NCI-H1930 (cell line): ENCODE data around the gene PLXNA2.
A peak's percentile ranks its signal among the peaks of the same experiment; 100 is the strongest.

ENCODE experiments used
- DNase-seq, 2 experiments: peaks; one replicate each; lab custom pipeline; 2025; lab: John Stamatoyannopoulos, UW

Gene PLXNA2

DNA sequence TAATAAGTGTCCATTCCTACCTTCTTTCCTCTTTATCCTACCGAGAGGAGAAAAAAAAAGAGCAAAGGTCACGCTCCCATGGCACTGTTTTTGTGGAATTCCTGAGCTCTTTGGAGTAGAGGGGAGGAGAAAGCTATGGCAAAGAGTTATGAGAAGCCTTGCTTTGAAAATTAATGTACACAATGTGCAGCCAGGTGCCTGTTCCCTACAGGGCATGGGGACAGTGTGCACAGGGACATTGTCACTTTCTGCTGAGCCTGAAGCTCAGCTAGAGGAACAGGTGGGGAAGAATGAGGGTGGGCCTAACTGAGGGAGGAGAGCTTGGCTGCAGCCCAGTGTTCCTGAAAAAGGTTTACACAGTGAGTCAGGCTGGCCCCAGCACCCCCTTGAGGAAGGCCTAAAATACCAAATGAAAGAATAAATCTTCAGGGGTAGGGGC lies 66.1 kb downstream of the PLXNA2 start:
- DNase-seq, result no peak

DNA sequence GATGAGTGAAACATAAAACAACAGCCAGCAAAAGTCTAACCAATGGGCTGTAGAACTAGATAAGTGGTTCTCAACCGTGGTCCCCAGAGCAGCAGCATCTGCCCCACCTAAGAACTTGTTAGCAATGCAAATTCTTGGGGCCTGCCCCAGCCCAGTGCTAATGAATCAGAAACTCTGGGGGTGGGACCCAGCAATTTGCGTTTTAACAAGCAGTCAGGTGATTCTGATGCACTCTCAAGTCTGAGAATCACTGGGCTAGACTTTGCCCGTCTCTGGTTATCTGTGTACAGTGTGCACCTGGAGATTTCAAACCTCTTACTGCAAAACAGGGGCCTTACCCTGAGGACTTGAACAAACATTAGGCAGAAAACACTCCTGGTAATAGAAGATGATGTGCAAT lies 66.5 kb downstream of the PLXNA2 start:
- DNase-seq, result no peak

DNA sequence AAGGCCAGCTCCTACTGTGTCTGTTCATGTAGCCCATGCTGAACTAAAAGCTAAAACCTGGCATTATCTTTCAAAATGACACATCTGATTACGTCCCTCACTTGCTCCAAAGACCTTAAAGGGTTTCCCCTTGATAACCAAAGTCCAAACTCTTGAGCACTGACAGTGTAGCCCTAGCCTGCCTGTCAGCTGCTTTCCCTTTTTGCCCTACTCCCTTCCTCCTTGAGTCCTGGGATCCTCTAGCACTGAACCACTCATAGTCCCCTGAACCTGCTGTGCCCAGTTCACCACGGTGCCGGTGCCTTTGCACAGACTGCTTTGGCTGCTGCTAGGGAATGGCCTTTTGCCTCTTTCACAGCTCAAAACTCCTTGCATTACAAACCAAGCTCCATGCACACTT lies 67.5 kb downstream of the PLXNA2 start:
- DNase-seq, result no peak

- DNase-seq, result no peak
Observed at GRCh38 chr1:208175508-208175895, 68.7 kb downstream of the PLXNA2 start.

- no peak for DNase-seq
Observed at GRCh38 chr1:208174731-208175507, 69.3 kb downstream of the PLXNA2 start.

DNA sequence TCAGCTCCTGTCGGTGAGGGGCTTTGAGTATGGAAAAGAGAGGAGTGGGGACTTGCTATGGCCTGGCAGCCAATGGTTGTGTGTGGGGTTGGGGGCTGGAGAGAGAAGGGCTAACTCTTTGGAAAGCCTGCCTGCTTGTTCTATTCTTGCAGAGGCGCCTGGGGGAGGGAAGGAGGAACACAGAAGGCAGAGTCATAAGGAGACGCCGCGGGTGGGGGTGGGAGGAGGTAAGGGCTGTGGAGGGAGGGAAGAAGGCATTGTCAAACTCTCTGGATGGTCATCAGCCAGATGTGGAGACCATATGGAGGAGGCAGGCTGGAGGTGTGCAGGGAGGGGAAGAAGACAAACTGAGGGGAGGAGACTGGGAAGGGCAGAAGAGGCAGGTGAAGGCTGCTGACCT lies 70.0 kb downstream of the PLXNA2 start:
- DNase-seq, result no peak

GRCh38 chr1:208173749-208174148 lies 70.4 kb downstream of the PLXNA2 start:
- no peak for DNase-seq

DNA sequence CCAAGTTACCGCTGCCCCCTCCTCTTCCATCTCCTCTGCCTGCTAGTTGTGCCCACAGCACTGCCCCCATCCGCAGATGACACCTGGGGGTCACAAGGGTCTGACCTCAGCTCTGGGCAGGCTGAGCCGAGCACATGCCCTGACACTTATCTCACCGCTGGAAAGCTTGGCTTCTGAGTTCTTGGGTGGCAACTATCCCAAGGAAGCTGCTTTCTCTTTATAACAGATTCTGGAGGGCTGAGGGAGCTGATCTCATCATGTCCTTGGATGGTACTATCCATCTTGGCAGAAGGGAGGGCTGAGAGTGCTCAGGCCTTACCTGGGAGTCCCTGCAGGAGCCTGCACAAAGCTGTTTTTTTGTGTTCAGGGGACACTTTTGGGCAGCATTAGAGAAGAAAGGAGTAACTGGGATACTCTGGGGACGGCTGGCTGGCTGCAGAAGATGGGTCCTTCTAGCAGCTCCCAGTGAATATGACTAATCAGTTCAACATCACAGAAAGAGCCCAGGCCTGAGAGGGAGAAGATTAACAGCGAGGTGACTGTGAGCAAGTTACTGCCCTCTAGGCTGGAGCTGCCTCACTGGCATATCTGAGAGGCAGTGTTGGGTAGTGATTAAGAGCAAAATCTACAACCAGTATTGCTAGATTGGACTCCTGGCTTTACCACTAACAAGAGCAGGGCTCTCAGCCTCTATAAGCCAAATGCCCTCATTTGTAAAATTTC lies 71.6 kb downstream of the PLXNA2 start:
- DNase-seq, result no peak

- DNase-seq, result no peak
Observed at GRCh38 chr1:208171616-208172422, 72.4 kb downstream of the PLXNA2 start.

DNA sequence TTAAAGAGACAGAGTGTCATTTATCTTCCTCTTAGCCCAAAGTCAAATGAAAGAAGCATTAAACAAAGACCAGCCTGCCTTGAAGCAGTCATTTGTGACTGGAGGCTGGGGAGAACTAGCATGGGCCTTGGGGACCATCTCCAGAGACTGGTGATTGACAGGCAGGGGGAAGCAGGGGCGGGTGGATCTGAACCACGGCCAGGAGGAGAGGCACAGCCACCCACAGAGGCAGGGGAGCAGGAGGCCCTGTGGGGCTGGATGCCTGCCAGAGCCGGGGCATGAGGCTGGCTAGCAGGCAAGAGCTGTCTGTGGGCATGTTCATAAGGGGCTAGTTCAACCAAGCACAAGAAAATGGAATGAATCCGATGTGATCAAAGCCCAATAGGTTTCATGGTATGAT lies 73.9 kb downstream of the PLXNA2 start:
- no peak for DNase-seq

DNA sequence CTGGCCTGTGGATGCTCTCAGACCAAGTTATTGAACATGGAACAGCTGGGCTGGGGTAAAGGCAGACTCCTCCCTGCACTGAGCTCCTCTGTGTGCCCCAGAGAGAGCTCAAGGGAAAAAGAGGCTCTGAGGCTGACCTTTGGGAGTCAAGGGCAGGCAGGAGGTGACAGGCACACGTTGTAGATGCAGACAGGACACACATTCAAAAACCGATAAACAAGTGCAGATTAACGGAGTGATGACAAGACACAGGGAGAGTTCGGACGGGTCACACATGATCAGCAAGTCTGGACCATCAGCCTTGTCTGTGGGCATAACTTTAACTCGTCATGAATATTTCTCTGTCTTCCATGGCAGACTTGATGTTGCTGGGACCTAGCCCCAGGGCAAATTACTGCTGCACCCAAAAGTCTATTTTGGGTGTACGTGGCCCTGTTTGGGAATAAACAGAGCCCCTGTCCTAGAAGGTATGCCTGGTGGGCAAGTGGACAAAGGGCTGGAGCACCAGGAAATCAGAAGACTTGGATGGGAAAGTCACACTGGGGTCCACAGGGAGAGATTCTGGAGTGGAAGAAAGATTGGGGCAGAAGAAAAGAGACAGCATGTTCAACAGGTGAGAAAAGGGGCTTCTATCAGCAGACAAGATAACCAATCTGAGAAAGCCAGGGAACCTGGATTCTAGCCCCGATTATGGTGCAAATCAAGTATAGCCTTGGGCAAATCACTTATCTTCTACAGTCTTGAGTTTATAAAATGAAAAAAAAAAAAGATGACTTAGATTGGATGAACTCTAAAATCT lies 74.9 kb downstream of the PLXNA2 start:
- DNase-seq, result no peak

DNA sequence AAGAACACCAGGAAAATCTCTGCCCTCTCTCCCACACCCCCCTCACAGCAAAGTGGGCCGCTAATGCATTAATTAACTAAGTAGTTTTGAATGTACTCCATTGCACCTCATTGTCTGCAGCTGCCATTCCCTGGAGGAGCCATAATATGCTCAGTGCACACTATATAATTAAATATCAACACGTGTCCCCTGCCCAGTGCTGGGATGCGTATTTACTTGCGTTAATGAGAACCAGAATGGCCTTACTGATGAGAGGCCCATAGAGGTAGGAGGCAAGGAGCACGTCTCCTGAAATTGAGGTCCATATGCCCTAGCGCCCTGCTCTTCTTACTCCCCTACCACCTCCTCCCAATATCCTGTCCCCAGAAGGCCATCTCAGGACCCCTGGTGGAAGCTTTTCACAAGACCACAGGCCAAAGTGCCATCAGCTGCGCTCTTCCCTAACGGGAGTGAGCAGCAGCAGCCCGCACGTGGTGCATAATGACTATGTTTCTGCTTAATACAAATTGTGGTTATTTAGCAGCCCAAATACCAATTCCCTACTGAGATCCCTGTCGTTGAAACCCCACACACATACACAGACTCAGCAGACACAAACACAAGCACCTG lies 76.8 kb downstream of the PLXNA2 start:
- peak in 1 of 2 experiments; percentile 17 for DNase-seq

GRCh38 chr1:208166340-208167138 lies 77.6 kb downstream of the PLXNA2 start:
- DNase-seq, result no peak

DNA sequence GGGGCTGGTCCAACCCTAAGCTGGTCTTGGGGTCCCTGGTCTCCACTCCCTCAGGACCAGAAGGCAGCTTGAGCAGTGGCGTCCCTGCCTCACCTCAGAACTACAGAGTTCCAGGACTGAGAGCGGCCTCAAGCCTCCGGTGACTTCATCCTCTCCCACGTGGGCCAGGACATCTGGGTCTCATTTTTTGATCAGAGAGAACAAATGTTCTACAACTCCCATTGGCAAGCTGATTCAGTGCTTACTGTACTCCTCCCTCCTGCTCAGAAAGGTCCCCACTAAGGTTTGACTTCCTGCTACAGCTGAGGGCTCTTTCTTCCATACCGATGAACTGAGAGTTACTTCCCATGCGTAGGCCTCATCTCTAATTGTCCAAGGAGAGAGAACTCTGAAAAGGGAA lies 78.5 kb downstream of the PLXNA2 start:
- DNase-seq, result no peak

DNA sequence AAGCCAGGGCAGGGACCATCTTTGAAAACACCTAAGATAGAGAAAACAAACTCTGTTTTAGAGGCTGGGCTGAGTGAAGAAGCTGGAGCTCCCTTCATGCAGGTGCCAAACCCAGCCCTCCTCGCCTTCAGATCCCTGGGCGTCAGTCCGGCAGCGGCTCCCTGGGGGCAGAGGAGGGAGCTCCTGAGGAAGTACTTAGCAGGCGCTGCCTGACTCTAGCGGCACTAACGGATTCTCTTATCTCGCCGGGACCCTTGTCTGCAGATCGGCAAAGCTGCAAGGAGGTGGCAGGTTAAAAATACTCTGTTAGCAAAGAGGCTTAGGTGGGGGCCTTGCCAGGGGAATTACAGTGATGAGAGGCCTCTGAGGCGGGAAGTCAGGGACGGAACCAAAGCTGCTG lies 79.6 kb downstream of the PLXNA2 start:
- DNase-seq, result no peak

- no peak for DNase-seq
Observed at GRCh38 chr1:208163539-208163938, 80.6 kb downstream of the PLXNA2 start.

GRCh38 chr1:208162903-208163302 lies 81.3 kb downstream of the PLXNA2 start:
- DNase-seq, result no peak

- no peak for DNase-seq
Observed at GRCh38 chr1:208161656-208162375, 82.4 kb downstream of the PLXNA2 start.

DNA sequence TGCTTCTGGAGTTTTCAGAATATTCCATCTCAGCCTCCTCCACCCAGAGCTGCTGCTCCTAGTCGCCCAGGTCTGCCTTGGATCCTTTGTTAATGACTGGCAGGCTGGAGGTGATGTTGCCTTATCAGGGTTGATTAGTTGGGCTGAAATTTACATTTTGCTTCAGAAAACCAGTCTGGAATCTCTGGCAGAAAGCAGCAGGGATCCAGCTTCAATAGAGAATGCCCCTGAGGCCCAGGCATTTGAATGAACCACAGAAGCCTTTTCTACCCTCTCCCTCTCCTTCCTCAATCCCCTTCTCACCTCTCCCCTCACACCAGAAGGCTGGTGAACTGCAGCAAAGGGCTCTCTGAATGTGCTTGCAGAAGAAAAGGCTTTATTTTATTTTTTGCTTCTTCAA lies 83.2 kb downstream of the PLXNA2 start:
- DNase-seq, result no peak

- no peak for DNase-seq
Observed at GRCh38 chr1:208160259-208160819, 83.8 kb downstream of the PLXNA2 start.
